GM12872 (cell line): ENCODE results near the gene CDC42EP5.

Source experiments
- CTCF ChIP-seq: IDR thresholded peaks from 3 replicates; pipeline ENCODE4 v1.5.1; 2011; ENCODE audit warnings: low read depth, mild to moderate bottlenecking, low read length, moderate library complexity; ENCODE audit not compliant: insufficient read depth

CDC42EP5 gene

GRCh38 chr19:54475706-54476105 is 2.6 kb upstream of the CDC42EP5 start:
- no peak for TF ChIP-seq CTCF

GRCh38 chr19:54473892-54474372 is 836 bp upstream of the CDC42EP5 start:
- no peak for TF ChIP-seq CTCF

- no peak for TF ChIP-seq CTCF
Measured at GRCh38 chr19:54470991-54471782, 1.9 kb downstream of the CDC42EP5 start.

- no peak for TF ChIP-seq CTCF
Measured at GRCh38 chr19:54470276-54470887, 2.7 kb downstream of the CDC42EP5 start.

GRCh38 chr19:54469496-54469934 is 3.6 kb downstream of the CDC42EP5 start:
- TF ChIP-seq CTCF = no peak

GRCh38 chr19:54465426-54466109 is 7.5 kb downstream of the CDC42EP5 start:
- TF ChIP-seq CTCF = no peak
